Stimulated activated CD8-positive, alpha-beta memory T cell treated with anti-CD3 and anti-CD28 coated beads, Interleukin-2, amount 100 ng/mL, for 1 hour (primary cell): ENCODE data around the gene SNF8.

Source experiments
- DNase-seq, 2 donors: peaks; one replicate each; pipeline ENCODE4 v3.0.0-alpha.2; 2020; ENCODE audit warnings: low read depth in 2 of 2

The SNF8 gene

GRCh38 chr17:48929812-48930165 lies 14.9 kb downstream of the SNF8 start:
- no peak for DNase-seq

GRCh38 chr17:48928876-48929811 lies 15.5 kb downstream of the SNF8 start:
- no peak for DNase-seq

GRCh38 chr17:48927978-48928745 lies 16.5 kb downstream of the SNF8 start:
- DNase-seq = no peak

GRCh38 chr17:48925991-48926342 lies 18.7 kb downstream of the SNF8 start:
- no peak for DNase-seq

GRCh38 chr17:48925251-48925990 lies 19.2 kb downstream of the SNF8 start:
- no peak for DNase-seq

GRCh38 chr17:48915459-48916282 lies 29.0 kb downstream of the SNF8 start:
- no peak for DNase-seq

GRCh38 chr17:48912476-48912875 lies 32.2 kb downstream of the SNF8 start:
- no peak for DNase-seq

- no peak for DNase-seq
These were observed 34.3 kb downstream of the SNF8 start for GRCh38 chr17:48910370-48910769.

GRCh38 chr17:48909783-48910182 lies 34.9 kb downstream of the SNF8 start:
- DNase-seq = no peak

GRCh38 chr17:48908853-48909394 lies 35.7 kb downstream of the SNF8 start:
- DNase-seq = peak; percentile 66 to 79

- peak; percentile 80 for DNase-seq
These were observed 36.4 kb downstream of the SNF8 start, which contains the start of gene UBE2Z for GRCh38 chr17:48908047-48908843. TSS of gene UBE2Z (plus strand) at chr17:48908407. CDS start at chr17:48908504, 97 bp downstream.

- DNase-seq = no peak
These were observed 37.0 kb downstream of the SNF8 start for GRCh38 chr17:48907713-48908046.

GRCh38 chr17:48905987-48906515 lies 38.6 kb downstream of the SNF8 start:
- no peak for DNase-seq

- no peak for DNase-seq
These were observed 40.2 kb downstream of the SNF8 start for GRCh38 chr17:48904428-48904827.

- DNase-seq = no peak
These were observed 41.2 kb downstream of the SNF8 start for GRCh38 chr17:48903401-48903800.

- no peak for DNase-seq
These were observed 43.4 kb downstream of the SNF8 start for GRCh38 chr17:48901241-48901640.

GRCh38 chr17:48894886-48895285 lies 49.8 kb downstream of the SNF8 start:
- DNase-seq = no peak

- DNase-seq = no peak
These were observed 50.8 kb downstream of the SNF8 start for GRCh38 chr17:48893646-48894508.
